A549 (cell line): ENCODE measurements around the gene PPP2R3A. TPM values are rescaled to one million over a fixed set of nuclear protein-coding genes. Genes with fewer than 3 reads are reported as not detected.

ENCODE experiments used
- ATAC-seq, 2 experiments: fragments of 200-7000 bp in 1 of 2; fragments of >200 bp in 1 of 2; cut with Nextera tagmentation in 1 of 2; cut with Tn5 transposase in 1 of 2; 3 replicates each; pipeline versions ENCODE4 v1.8.0 to v1.9.1; 2018 to 2020; ENCODE audit warnings: mild to moderate bottlenecking in 1 of 2, moderate library complexity in 1 of 2
- CTCF ChIA-PET: fragments of 300-600 bp; sonication (Branson Sonifier 250); formaldehyde crosslinking; extraction: SDS; loops from one replicate; lab custom pipeline; 2021; ENCODE audit warnings: antibody characterized with exemption, inconsistent platforms; lab: Yijun Ruan, JAX
- POLR2A ChIA-PET: fragments of 350-600 bp; formaldehyde crosslinking; extraction: SDS; loops from one replicate; lab custom pipeline; 2021; ENCODE audit warnings: antibody characterized with exemption, inconsistent platforms; lab: Yijun Ruan, JAX
- DNase-seq, 2 experiments: peaks; one replicate each; pipeline versions ENCODE4 v3.0.0 to v3.0.0-alpha.2; 2011 to 2016; ENCODE audit warnings: low read depth in 1 of 2, low spot score in 1 of 2
- FAIRE-seq: peaks from 2 replicates; lab custom pipeline; 2011; peaks lifted over from hg19 to GRCh38; lab: Jason Lieb, UNC
- H3K27ac ChIP-seq, 2 experiments: fragments of >200 bp; sonication (Bioruptor Twin); formaldehyde crosslinking; 3 replicates each; pipeline ENCODE4 v1.5.1; 2016 to 2017
- H3K4me1 ChIP-seq: fragments of >200 bp; sonication (Bioruptor Twin); formaldehyde crosslinking; 3 replicates; pipeline ENCODE4 v1.6.1; 2016
- H3K4me2 ChIP-seq: fragments of >200 bp; sonication (Bioruptor Twin); formaldehyde crosslinking; 3 replicates; pipeline ENCODE4 v1.6.1; 2016
- H3K4me3 ChIP-seq: fragments of >200 bp; sonication (Bioruptor Twin); formaldehyde crosslinking; 3 replicates; pipeline ENCODE4 v1.5.1; 2016
- H3K9me3 ChIP-seq: fragments of >200 bp; sonication (Bioruptor Twin); formaldehyde crosslinking; 3 replicates; pipeline ENCODE4 v1.6.1; 2016
- ATOH8 ChIP-seq: fragments of 250-450 bp; sonication (Bioruptor Pico); IDR thresholded peaks from 2 replicates; pipeline ENCODE4 v1.5.0; 2020; ENCODE audit warnings: low read depth, mild to moderate bottlenecking, moderate library complexity
- BCL3 ChIP-seq: fragments of >200 bp; sonication (Bioruptor Twin); formaldehyde crosslinking; IDR thresholded peaks from 3 replicates; pipeline ENCODE4 v1.6.1; 2016
- CBX2 ChIP-seq: fragments of 200-600 bp; sonication (generic); IDR thresholded peaks from 2 replicates; pipeline ENCODE4 v1.6.1; 2016; ENCODE audit warnings: low read depth, mild to moderate bottlenecking, borderline replicate concordance
- CBX8 ChIP-seq: fragments of 200-600 bp; sonication (generic); IDR thresholded peaks from 2 replicates; pipeline ENCODE4 v1.6.1; 2016
- CHD4 ChIP-seq: fragments of 200-600 bp; sonication (generic); IDR thresholded peaks from 2 replicates; pipeline ENCODE4 v1.6.1; 2016; ENCODE audit warnings: antibody characterized with exemption, mild to moderate bottlenecking, borderline replicate concordance
- E2F6 ChIP-seq: IDR thresholded peaks from 2 replicates; pipeline ENCODE4 v1.6.1; 2012; ENCODE audit warnings: low read depth, borderline replicate concordance
- EHMT2 ChIP-seq: fragments of 200-600 bp; sonication (generic); IDR thresholded peaks from 2 replicates; pipeline ENCODE4 v1.6.1; 2016; ENCODE audit warnings: antibody characterized with exemption, low read depth, mild to moderate bottlenecking, moderate library complexity
- ESRRA ChIP-seq: fragments of 150-350 bp; IDR thresholded peaks from 2 replicates; pipeline ENCODE4 v1.6.1; 2014; ENCODE audit warnings: mild to moderate bottlenecking, low read length, borderline replicate concordance
- HMGXB4 ChIP-seq: fragments of 250-450 bp; sonication (Bioruptor Pico); IDR thresholded peaks from 2 replicates; pipeline ENCODE4 v1.5.0; 2021; ENCODE audit warnings: mild to moderate bottlenecking, moderate library complexity, borderline replicate concordance
- HOXA7 ChIP-seq: fragments of 250-450 bp; sonication (Bioruptor Pico); IDR thresholded peaks from 2 replicates; pipeline ENCODE4 v1.5.0; 2020; ENCODE audit warnings: mild to moderate bottlenecking, moderate library complexity
- MAZ ChIP-seq: fragments of 150-350 bp; IDR thresholded peaks from 2 replicates; pipeline ENCODE4 v1.6.1; 2014; ENCODE audit warnings: antibody characterized with exemption, low read depth, low read length, borderline replicate concordance
- MYC ChIP-seq: IDR thresholded peaks from 2 replicates; pipeline ENCODE4 v1.6.1; 2012; ENCODE audit warnings: mild to moderate bottlenecking, inconsistent platforms, low read length, improper control_type of control experiment, borderline replicate concordance
- NPAS2 ChIP-seq: fragments of 250-450 bp; sonication (Bioruptor Pico); IDR thresholded peaks from 2 replicates; pipeline ENCODE4 v1.8.0; 2022; ENCODE audit warnings: mild to moderate bottlenecking, moderate library complexity, borderline replicate concordance
- PBX3 ChIP-seq: IDR thresholded peaks from 2 replicates; pipeline ENCODE4 v1.6.1; 2012
- PHF8 ChIP-seq: fragments of 200-600 bp; sonication (generic); IDR thresholded peaks from 2 replicates; pipeline ENCODE4 v1.6.1; 2016; ENCODE audit warnings: low read depth, mild to moderate bottlenecking, antibody characterized with exemption, moderate library complexity, borderline replicate concordance
- POLR2AphosphoS2 ChIP-seq: conservative IDR thresholded peaks from 2 replicates; pipeline ENCODE4 v1.6.1; 2012; ENCODE audit warnings: low read length, improper control_type of control experiment, inconsistent platforms
- REST ChIP-seq: fragments of 200-600 bp; sonication (generic); IDR thresholded peaks from 2 replicates; pipeline ENCODE4 v1.6.1; 2016; ENCODE audit warnings: antibody characterized with exemption, mild to moderate bottlenecking, moderate library complexity
- RFX5 ChIP-seq: fragments of 450-650 bp; IDR thresholded peaks from 2 replicates; pipeline ENCODE4 v1.7.1; 2014; ENCODE audit warnings: antibody characterized with exemption, mild to moderate bottlenecking, moderate library complexity
- RNF2 ChIP-seq: fragments of 200-600 bp; sonication (generic); IDR thresholded peaks from 2 replicates; pipeline ENCODE4 v1.6.1; 2016; ENCODE audit warnings: low read depth, mild to moderate bottlenecking, antibody characterized with exemption, moderate library complexity, borderline replicate concordance
- TFCP2L1 ChIP-seq: fragments of 250-450 bp; sonication (Bioruptor Pico); IDR thresholded peaks from 2 replicates; pipeline ENCODE4 v1.5.0; 2021; ENCODE audit warnings: mild to moderate bottlenecking
- USF2 ChIP-seq: fragments of 450-650 bp; IDR thresholded peaks from 2 replicates; pipeline ENCODE4 v1.6.1; 2014; ENCODE audit warnings: antibody characterized with exemption
- ZC3H11A ChIP-seq: fragments of 450-650 bp; IDR thresholded peaks from 2 replicates; pipeline ENCODE4 v1.6.1; 2014; ENCODE audit warnings: antibody characterized with exemption, mild to moderate bottlenecking
- WGBS: methylation state at CpG from one replicate; pipeline ENCODE4 v1.1.6; 2017; ENCODE audit errors: missing lambda C conversion rate; 5-methylcytosine and 5-hydroxymethylcytosine counted together
- polyA plus RNA-seq, 4 experiments: library from polyadenylated mRNA; depleted of rRNA in 3 of 4; stranded (reverse); fragments of >200 nt; fragmentation: RNase III in 1 of 4; extraction: RNeasy Plus Mini Kit Qiagen cat#74134 plus additional on column Dnase treatment in 1 of 4; gene quantifications; 2 replicates in 3 of 4; 3 replicates in 1 of 4; pipeline ENCODE4 v1.2.3, GENCODE V29; 2011 to 2017

PPP2R3A gene
- polyA plus RNA-seq, 2 of the 4 experiments (the other 2 are of a cell fraction), result 1.9 to 3.2 TPM

- TF ChIP-seq REST (no peak), E2F6 (no peak), ATOH8 (CRISPR knock-in tag) (no peak), BCL3 (no peak), POLR2AphosphoS2 (no peak), RFX5 (no peak)
- TF ChIP-seq, all 56 proteins: peak for 0
Measured at GRCh38 chr3:136050250-136050649, 84.7 kb downstream of the PPP2R3A start (continued).

- 85% methylated on average over 4 of the region's 4 CpGs for WGBS
- no peak for ATAC-seq
Measured at GRCh38 chr3:136055491-136055890, 90.0 kb downstream of the PPP2R3A start.

GRCh38 chr3:136067211-136067610 is 101.7 kb downstream of the PPP2R3A start:
- WGBS, result 71% methylated on average over 2 of the region's 2 CpGs
- Histone ChIP-seq H3K27ac (no peak overlapping the region), H3K4me1 (peaks cover 12% of the 10 kb centered on the region; the same call in 2 of the 3 replicates), H3K9me3 (no peaks in the 10 kb centered on the region), H3K4me3 (no peak overlapping the region), H3K4me2 (no peak overlapping the region)
- ChIA-PET POLR2A (no interaction called here), CTCF (no interaction called here)
- ATAC-seq (no peak), FAIRE-seq (no peak), DNase-seq (no peak)
- TF ChIP-seq CBX8, result no peak
- TF ChIP-seq HMGXB4 (CRISPR knock-in tag), result no peak
- no peak for TF ChIP-seq REST
- no peak for TF ChIP-seq CHD4
- no peak for TF ChIP-seq ESRRA
- TF ChIP-seq MAZ, result no peak
- TF ChIP-seq CBX2, result no peak
- no peak for TF ChIP-seq USF2
- no peak for TF ChIP-seq EHMT2

More at GRCh38 chr3:136055491-136055890, 90.0 kb downstream of the PPP2R3A start:
- Histone ChIP-seq H3K4me3 (no peak overlapping the region), H3K4me1 (no peaks in the 10 kb centered on the region), H3K9me3 (no peaks in the 10 kb centered on the region), H3K27ac (no peak overlapping the region), H3K4me2 (no peak overlapping the region)
- CTCF ChIA-PET, result no interaction called here
- TF ChIP-seq TFCP2L1 (CRISPR knock-in tag) (no peak), HOXA7 (CRISPR knock-in tag) (no peak), RNF2 (no peak), NPAS2 (CRISPR knock-in tag) (no peak), MYC (no peak), ZC3H11A (no peak), PBX3 (no peak), PHF8 (no peak)
- FAIRE-seq, result no peak
- no peak for DNase-seq
- POLR2A ChIA-PET, result no interaction called here
